ENCODE results near the gene SPTLC1. TPM values are rescaled to one million over a fixed set of nuclear protein-coding genes. Genes with fewer than 3 reads are reported as not detected.

SPTLC1 gene
- total RNA-seq, 1 experiment from 2014 or later = 87.7 TPM

DNA sequence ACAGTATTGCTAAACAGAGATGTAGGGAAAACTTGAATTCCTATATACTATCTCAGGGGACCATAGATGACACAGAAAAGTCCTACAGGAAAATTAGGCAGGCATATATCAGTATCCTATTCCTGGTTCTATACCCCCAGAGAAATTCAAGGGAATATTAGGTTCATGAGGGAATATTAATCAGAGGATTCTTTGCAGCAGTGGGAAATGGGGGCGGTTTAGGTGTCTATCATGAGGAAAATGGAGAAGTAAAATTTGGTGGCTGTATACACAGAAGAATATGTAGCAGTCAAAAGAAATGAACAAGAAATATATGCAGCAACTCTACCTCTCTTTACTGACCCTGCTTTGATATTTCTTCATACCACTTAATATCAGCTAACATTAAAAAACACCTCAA, 20.0 kb downstream of the SPTLC1 start:
- no peak for DNase-seq (ENCODE audit: low read depth)

- DNase-seq (ENCODE audit: low read depth) = peak; percentile 35
Observed at GRCh38 chr9:92094655-92095054, 20.6 kb downstream of the SPTLC1 start.

- DNase-seq (ENCODE audit: low read depth) = no peak
Observed at GRCh38 chr9:92077888-92078287, 37.3 kb downstream of the SPTLC1 start.

DNA sequence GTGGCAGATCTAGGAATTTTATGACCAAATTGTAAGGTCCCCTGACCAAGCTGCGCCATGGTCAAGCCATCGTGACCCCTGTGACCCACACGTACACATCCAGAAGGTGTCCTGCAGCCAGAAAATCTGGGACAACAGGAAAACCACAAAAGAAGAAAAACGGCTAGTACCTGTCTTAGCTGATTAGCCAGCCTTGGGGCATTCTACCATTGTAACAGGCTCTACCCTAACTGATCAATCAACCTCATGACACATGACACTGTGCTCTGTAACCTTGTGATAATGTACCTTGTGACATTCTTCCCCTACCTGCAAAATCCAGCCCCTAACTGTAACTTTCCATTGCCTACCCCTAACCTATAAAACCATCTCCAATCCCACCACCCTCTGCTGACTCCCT, 43.6 kb downstream of the SPTLC1 start:
- DNase-seq (ENCODE audit: low read depth) = no peak

GRCh38 chr9:92066168-92066567, 49.0 kb downstream of the SPTLC1 start:
- no peak for DNase-seq (ENCODE audit: low read depth)

DNA sequence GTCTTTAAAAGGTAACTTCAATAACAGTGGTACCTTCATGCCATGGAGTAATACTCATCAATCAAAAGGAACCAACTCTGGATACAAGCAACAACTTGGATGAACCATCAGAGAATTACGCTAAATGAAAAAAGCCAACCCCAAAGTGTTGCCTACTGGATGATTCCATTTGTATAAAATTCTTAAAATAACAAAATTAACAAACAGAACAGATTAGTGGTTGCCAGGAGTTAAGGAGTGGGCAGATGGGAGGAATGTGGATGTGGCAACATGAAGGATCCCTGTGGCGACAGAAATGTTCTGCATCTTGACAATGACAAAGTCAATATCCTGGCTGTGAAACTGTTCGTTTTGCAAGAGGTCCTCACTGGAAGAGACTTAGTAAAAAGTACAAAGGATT, 50.5 kb downstream of the SPTLC1 start:
- no peak for DNase-seq (ENCODE audit: low read depth)

- DNase-seq (ENCODE audit: low read depth) = no peak
Observed at GRCh38 chr9:92061184-92061583, 54.0 kb downstream of the SPTLC1 start.

DNA sequence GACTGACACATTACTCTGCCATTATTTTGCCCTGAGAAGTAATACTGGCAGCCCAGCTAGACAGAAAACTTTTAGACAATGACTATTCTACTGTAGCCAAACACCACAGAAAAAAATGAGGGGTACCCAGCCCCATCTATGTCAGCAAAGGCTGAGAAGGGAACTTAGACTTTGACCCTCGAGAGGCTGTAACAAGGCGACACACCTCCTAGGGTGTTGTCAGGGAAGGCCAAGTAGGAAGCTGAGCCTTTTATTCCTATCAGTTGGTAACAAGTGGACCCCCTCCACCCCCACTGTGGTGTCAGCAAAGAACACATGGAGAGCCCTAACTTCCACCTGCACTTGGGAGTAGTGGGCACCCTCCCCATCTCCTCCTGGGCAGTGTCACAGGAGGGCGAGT, 55.6 kb downstream of the SPTLC1 start:
- DNase-seq (ENCODE audit: low read depth) = no peak

DNA sequence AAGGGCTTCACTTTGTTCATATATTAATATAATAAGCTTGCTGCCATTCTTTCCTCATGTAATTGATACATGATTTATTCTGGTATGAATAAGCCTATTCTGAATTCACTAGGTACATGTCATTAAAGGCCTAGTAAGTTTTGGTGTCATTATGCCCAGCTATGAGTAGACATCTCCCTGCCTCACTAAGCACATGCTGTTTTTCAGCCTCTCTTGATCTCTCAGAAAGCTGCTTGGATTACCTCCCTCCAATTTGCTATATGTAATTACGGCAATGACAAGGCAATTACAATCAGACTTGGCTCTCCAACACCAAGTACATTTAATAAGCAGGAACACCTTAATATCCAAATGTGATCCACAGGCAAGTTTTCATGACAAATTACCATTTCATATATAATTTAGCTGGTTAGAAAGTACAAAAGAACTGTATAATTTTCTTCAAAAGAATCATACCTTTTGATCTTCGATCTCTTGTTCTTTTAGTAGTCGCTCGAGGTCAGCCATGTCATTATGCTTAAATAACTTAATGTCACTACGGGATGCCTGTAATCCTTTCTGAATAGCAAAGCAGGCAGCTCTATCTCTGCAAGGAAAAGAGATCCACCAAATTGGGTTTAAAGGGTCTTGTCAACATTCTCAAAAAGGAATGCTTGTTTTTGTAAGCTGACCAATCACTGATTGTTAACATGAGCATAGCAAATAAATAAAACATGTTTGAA, 56.3 kb downstream of the SPTLC1 start:
- no peak for DNase-seq (ENCODE audit: low read depth)

DNA sequence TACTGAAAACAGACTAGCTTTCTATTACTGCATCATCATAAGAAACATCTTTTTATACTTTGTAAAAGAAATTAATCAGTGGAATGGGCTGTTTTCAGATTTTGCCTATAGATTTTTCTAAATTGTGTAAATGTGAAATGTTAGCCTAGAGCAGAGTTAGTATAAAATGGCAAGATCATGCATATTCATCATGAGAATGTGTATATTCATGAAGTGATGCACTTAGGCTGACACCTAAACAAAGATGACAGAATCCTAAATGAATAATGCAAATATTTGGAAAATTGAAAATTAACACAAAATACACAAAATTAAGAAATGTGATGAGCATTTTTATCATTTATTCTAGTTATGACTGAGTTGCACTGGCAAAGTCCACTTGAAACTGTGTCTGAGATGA, 57.2 kb downstream of the SPTLC1 start:
- DNase-seq (ENCODE audit: low read depth) = no peak

DNA sequence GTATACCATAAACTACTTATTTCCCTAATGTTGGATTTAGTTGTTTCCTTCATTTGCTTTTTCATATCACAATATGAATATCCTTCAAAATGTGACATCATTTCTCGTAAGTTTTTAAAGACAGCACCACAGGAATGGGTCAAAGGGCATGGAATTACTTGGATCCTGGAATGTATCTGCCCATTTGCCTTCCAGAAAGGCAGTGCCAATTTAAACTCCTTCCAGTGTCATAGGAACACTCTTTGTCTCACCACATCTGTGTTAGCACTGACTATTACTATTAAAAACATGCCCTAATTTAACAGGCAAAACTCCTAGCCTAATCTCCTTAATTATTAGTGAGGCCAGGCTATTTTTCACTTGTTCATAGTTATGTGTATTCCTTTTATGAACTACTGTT, 58.0 kb downstream of the SPTLC1 start:
- DNase-seq (ENCODE audit: low read depth) = no peak

DNA sequence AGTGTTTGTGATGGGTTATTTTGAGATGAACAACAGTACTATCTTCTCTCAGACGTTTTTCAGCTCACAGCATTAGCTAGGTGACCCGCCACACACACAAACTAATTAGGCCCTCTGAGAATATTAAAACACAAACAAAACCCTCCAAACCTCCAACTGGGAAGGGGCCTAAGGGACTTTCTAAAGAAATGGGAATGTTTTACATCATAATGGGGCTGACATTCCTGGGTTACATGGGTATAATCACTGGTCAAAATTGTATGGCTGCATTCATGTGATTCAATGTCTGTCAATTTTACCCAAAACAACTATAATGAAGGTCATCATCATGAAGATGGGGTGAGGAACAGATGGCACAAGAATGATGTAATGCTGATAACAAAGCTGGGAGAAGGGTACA, 59.6 kb downstream of the SPTLC1 start:
- no peak for DNase-seq (ENCODE audit: low read depth)

- DNase-seq (ENCODE audit: low read depth) = peak; percentile 75
Observed at GRCh38 chr9:92048924-92049625, 66.1 kb downstream of the SPTLC1 start.

DNA sequence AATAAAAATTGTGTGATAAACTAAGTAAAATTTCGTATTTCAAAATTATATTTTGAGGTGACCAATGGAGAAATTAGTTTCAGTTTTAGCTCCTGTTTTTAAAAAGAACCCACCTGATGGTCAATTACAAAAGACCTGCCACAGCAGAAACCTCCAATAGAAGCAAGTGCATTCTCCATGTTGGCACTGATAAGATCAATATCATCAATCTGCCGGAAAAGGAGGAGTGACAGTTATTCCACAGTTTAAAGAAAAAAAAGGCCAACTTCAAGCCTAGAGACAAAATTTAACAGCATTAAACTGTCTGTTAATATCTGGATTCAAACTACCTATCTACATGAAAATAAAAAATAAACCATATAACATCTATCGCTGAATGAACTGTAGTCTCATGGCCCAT, 67.7 kb downstream of the SPTLC1 start:
- no peak for DNase-seq (ENCODE audit: low read depth)

DNA sequence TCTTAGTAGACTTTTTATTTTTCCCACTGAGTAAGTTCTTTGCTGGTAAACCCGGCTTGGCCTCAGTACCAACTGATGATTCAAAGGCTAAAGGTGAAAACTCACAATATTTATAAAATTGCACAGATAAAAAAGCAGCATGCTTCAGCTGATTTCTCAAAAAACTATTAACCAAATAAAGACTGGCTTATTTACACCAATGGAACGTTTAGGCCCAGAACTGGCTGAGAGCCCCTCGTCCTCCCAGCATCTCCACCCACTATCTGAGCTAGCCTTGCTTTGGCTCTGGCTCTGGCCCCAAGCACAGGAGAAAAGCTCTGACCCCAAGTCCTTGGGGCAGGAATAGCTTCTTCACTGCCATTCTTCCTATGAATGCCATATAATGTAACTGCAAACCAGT, 68.5 kb downstream of the SPTLC1 start:
- DNase-seq (ENCODE audit: low read depth) = no peak

DNA sequence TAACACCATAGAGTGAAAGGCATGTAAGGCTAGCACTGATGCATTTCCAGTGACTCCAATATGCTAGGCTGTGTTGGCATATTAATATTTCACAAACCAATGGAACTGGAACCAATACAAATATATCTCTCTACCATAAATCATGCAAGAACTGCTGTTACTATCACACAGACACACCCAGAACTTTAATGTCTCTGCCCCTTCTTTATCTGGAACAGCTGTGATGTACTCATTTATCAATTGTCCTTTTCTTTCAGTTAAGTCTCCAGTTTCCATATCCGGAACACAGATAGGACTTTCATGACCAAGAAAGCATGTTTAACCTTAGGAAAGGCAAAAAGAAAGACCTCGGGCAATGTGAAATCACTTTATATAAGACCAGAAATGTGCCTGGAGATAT, 70.3 kb downstream of the SPTLC1 start:
- DNase-seq (ENCODE audit: low read depth) = no peak

DNA sequence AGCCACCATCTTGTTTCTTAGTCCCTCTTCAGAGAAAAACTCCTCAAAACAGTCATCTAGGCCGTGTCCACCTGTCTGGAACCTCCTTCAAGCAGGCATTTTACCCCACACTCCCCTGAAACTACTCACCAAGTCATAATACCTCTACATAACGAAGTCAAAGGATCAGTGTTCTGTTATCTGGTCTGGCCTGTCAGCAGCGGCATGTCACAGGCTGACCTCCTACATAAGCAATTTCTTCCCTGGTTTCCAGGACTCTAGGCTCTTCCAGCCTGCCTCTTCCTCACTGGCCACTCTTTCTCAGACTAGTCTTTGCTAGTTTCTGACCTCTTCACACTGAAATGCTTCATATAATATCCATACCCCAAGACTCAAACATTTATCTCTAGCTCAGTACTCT, 72.2 kb downstream of the SPTLC1 start:
- no peak for DNase-seq (ENCODE audit: low read depth)

DNA sequence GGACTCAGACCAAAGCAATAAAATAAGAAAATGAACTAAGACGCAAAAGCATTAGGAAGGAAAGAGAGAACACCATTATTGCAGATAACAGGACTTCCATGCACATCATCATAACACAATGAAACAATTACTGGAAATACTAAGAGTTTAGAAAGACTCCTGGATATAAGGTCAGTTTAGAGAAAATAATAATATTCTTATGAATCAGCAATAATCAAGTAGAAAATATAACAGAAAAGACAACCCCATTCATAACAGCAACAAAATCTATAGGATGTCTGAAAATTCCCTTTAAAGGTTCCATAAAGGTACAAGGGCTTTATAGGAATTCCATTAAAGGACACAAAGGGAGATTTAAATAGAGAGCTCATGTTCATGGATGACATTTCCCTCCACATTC, 73.0 kb downstream of the SPTLC1 start:
- DNase-seq (ENCODE audit: low read depth) = no peak

- no peak for DNase-seq (ENCODE audit: low read depth)
Observed at GRCh38 chr9:92036756-92037155, 78.5 kb downstream of the SPTLC1 start.

GRCh38 chr9:92036411-92036746, 78.8 kb downstream of the SPTLC1 start:
- no peak for DNase-seq (ENCODE audit: low read depth)

GRCh38 chr9:92035687-92036410, 79.4 kb downstream of the SPTLC1 start:
- DNase-seq (ENCODE audit: low read depth) = no peak

GRCh38 chr9:92035146-92035545, 80.1 kb downstream of the SPTLC1 start:
- no peak for DNase-seq (ENCODE audit: low read depth)

- no peak for DNase-seq (ENCODE audit: low read depth)
Observed at GRCh38 chr9:92033991-92034390, 81.2 kb downstream of the SPTLC1 start.

Measured in RPMI7951 (cell line).